ENCODE data around the gene TIAM1. TPM values are rescaled to one million over a fixed set of nuclear protein-coding genes. Genes with fewer than 3 reads are reported as not detected.

Gene TIAM1
- total RNA-seq, 1 donor from 2014 or later = 5.4 TPM

DNA sequence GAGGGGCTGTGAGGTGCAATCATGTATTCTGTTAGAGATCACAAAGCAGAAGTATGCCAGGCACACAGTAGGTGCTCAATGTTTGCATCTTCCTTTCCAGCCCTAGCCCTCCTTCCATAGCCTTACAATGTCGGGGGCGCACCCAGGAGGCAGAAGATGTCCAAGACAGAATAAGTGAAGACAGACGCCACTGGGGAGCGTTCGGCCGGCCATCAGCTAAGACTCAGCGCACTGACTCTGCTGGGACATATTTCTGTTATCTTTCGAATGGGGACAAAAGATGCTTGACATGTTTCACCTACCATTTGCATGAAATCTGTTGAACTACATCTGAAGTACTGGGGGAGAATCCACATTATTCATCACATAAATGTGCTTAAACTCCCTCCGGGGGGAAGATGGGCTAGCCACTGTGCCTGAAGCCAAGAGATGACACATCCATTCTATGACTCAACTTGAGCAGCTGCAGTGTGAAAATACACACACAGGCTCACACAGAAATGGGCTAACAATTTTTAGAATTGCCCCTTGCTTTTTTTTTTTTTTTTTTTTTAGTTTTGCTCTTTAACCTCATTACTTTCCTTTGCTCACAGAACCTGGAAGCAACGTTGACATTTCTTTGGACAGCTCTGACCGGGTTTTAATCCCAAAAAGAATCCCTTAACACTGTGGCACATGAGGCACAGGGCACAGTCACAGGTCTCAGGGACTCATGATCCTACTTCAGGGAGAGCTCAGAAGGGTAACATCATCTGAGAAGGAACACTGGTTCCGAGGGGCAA, 7.9 kb downstream of the TIAM1 start:
- no peak for DNase-seq (ENCODE audit: extremely low read depth, low read depth, low spot score)

DNA sequence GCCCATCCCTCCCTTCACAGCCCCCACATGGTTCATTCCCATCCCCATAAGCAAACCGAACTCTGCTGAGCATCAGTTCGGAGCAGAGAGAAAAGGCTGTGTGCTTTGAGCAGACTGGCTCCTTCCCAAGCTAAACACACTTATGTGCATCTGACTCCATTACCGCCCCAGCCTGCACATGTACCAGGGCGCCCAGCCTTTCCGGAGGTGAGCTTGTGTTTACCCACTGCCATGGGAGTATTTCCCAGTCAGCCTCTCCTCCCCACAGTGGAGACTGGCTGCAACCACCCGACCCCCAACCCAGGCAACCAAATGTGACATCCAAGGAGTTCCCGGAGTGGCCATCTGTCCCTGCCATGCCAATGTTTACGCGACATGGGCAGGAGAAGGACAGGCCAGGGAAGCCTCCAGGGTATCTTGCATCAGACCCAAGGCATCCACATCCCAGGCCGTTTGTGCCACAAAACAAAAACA, 9.4 kb downstream of the TIAM1 start:
- DNase-seq (ENCODE audit: extremely low read depth, low read depth, low spot score) = no peak

DNA sequence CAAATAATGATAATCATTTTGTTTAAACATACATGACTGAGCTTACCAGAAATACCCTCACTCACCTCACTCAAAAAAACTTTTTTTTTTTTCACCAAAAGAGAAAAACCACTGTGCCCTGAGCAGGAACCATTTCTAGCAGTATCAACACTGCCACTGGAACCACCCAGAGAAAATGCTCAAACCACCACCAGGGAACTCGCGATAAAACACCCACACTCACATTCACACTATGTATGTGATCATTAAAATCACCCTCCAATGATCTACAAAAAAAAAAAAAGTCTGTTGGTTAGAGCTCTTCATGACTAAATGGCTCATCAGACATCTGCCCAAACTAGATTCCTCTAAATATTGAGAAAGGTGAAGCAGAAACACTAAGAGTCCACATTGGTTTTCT, 11.5 kb downstream of the TIAM1 start:
- no peak for DNase-seq (ENCODE audit: extremely low read depth, low read depth, low spot score)

DNA sequence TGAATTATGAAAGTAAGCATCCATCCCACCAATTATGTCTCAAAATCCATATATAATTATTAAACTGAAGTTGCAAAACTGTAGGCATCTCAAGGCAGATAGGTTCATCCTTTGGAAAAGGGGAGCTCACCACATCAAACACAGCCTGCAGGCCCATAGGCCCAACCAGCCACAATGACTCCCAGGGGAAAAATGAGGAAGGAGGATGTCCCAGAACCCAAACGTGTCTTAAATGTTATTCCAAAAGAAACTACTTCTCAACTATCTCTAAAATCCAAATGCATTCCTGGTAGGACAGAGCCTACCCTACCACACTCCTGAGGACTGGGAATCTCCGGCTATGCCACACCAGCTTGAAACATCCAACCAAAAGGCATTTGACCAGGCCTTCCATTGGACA, 12.8 kb downstream of the TIAM1 start:
- no peak for DNase-seq (ENCODE audit: extremely low read depth, low read depth, low spot score)

DNA sequence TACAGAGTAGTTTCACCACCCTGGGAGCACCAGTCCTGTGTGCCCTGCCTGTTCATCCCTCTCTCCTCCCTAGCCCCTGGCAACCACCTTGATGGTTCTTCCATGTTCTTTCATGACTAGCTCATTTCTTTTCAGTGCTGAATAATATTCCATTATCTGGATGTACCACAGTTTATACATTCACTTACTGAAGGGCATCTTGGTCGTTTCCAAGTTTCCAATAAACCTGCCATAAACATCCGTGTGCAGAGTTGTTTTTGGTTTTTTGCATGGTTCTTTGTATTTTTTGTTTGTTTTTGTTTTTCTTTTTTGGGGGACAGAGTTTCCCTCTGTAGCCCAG, 13.9 kb downstream of the TIAM1 start:
- no peak for DNase-seq (ENCODE audit: extremely low read depth, low read depth, low spot score)

DNA sequence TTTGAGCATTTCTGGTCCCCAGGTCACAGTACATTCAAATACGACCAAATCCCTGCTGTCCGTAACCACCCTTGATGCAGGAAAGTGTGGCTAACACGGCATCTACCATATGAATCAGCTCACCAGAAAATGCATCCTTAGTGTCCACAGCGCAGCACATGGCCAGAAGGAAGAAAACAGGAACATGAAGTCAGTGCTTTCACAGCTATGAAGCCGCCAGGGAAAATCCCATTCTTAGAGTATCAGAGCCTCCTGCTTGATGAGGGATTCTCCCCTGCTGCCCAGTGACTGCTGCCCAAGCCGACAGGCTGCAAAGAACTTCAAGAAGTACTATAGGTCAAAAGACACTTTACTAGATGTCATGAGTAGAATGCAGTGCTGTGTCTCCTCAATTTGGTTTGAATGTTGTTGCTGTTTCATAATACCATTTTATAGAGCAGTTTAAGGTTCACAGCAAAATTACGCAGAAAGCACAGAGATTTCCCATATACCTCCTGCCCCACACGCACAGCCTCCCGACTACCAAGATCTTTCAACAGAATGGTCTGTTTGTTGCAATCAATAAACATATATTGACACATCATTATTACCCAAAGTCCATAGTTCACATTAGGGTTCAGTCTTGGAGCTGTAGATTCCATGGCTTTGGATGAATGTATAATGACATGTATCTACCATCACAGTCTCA, 14.5 kb downstream of the TIAM1 start:
- no peak for DNase-seq (ENCODE audit: extremely low read depth, low read depth, low spot score)

DNA sequence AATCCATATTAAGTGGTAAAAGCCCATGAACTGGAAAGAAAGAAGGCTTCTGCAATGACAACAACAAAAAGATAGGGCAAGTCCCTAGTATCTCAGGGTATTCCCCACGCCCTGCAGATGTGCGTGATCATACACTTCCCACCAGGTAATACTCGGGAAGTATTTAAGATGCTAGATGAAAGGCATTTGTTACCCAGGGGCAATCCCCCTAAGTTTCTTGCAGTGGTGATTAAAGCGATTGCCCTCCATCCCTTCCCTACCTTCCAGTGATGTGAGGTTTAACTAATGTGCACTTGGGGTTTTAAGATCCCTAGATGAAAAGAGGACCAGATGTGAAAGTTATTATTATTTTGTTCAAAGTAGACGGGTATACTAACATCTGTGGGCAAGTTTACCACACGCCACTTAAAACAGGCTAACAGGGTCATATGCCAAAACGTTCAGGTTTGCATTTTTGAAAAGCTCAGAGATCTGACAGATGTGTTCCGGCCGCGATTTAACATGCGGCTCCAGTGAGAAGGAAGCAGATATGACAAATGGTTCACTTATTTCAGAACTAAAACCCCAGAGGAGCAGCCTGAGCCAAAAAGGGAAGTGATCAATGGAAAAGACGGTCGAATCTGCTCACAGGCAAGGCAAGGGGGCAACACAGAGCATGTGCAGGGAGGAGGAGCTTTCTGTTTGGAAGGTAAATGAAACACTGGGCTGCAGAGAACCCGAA, 17.4 kb downstream of the TIAM1 start:
- DNase-seq (ENCODE audit: extremely low read depth, low read depth, low spot score) = no peak

DNA sequence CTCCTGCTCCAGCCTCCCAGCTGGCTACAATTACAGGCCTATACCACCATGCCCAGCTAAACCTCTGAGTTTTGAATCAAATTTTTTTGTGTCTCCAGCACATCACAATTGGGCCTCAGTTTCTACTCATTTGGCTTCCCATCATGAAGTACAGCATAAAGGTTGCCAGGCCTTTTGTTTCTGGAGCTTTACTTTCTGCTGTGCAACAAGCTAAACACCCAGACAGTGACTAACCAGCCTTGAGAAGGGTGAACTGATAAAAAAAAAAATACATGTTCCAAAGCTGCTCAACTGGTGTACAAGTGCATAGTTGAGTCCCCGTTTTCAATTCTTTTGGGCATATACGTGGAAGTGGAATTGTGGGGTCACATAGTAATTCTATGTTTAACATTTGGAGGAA, 25.1 kb downstream of the TIAM1 start:
- no peak for DNase-seq (ENCODE audit: extremely low read depth, low read depth, low spot score)

DNA sequence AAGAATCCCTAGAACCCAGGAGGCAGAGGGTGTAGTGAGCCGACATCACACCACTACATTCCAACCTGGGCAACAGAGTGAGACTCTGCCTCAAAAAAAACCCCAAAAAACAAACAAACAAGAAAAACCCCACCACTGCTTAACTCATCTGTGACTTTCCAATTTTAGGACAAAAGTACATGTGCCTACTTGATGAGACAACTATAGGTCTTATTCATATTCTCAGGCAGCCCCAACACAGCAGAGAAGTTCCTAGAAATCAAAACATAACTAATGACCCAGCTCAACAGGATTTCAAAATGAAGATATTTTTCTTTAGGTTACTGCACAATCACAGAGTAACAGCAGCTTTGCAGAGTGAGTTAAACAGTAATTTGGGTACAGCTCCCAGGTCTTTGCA, 26.4 kb downstream of the TIAM1 start:
- DNase-seq (ENCODE audit: extremely low read depth, low read depth, low spot score) = no peak

DNA sequence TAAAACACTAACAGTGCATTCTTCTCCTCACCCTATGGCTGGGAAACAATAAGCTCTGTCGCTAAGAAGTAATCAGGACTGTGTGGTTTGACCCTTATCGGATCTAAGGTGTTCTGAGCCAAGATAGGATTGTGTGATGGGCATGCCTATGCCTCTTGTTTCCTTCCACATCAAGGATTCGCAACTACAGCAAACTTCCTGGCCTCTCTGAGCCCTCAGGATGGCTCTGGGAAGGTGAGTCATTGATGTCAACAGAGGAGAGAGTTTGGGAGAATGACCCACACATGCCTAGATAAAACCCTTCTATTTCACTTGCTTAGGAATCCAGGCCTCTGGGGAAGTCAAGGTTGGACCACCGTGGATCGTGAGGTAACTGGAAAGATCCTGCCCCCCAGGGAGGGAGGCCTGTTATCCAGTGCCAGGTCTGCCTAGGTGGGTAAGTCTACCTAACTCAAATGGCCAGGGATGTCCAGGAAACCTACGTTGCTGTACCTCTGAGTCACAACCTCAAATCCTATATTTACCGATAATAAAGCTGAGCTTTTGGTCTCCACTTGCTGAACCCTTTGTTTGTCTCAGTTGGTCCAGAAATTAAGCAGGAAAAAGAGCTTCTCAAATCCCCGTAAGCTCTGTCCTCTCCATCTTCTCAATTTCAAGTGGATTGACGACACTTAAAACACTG, 27.4 kb downstream of the TIAM1 start:
- no peak for DNase-seq (ENCODE audit: extremely low read depth, low read depth, low spot score)

DNA sequence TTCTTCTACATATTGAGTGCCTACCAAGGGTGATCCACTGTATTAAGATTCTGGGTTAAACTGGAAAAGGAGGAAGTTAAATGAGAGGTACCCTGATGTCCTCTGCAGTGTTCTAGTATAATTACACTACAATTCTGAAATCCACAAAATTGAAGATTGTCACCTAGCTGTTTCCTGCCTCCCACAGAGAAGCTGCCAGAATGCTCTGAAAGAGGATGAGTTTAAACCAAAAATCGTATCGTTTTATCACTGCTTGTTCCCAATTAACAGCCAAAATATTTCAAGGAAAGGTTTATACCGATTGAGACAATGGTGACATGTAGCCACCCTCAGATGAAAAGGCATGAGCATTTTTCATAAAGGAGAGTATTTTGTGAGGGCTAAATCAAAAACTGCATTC, 28.0 kb downstream of the TIAM1 start:
- DNase-seq (ENCODE audit: extremely low read depth, low read depth, low spot score) = no peak

DNA sequence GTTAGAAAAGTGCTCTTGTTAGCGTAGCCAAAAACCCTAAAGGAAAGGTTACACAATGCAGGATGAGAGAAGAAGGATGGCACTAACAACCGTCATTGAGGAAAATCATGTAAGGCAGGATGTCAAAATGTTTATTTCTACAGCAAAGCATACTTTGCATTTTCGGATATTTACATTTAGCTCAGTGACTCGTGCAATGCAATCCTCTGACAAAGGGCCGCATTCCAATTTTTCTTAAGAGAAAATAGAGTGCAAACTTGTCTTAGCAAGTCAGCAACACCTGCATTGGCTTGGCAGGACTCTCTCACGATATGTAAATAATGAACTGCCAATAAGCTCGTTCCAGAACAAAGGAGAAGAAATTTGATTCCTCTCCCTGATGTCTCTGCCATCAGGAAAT, 33.3 kb downstream of the TIAM1 start:
- no peak for DNase-seq (ENCODE audit: extremely low read depth, low read depth, low spot score)

DNA sequence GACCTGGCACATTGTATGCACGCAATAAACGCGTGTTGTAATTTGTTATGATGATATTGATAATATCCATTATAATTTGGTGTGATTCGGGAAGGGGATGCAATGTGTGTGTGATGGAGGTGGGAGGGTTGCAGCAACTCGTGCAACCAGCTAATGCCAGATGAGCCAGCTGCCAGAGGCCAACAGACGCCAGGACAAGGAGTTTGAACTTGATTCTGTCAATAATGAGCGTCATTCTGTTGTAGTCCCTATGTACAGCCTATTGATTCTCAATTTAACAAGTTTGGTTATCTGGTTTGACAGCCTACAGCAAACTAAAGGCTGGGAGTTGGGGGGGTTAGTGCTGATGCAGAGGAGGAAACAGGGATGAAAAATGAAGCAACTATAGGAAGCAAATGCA, 35.5 kb downstream of the TIAM1 start:
- DNase-seq (ENCODE audit: extremely low read depth, low read depth, low spot score) = no peak

DNA sequence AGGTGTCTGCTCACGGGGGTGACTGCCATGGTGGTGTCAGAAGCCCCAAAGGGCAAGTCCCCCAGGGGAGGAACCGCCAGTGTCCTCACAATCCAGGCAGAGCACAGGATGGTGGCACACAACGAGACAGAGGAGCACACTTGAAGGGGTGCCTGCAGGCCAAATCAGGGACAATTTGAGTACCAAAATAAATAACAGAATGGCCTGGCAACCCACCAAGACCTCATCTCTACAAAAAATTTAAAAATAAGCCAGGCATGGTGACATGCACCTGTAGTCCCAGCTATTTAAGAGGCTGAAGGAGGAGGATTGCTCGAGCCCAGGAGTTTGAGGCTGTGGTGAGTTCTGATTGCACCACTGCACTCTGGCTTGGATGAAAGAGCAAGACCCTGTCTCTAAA, 38.2 kb downstream of the TIAM1 start:
- DNase-seq (ENCODE audit: extremely low read depth, low read depth, low spot score) = no peak

DNA sequence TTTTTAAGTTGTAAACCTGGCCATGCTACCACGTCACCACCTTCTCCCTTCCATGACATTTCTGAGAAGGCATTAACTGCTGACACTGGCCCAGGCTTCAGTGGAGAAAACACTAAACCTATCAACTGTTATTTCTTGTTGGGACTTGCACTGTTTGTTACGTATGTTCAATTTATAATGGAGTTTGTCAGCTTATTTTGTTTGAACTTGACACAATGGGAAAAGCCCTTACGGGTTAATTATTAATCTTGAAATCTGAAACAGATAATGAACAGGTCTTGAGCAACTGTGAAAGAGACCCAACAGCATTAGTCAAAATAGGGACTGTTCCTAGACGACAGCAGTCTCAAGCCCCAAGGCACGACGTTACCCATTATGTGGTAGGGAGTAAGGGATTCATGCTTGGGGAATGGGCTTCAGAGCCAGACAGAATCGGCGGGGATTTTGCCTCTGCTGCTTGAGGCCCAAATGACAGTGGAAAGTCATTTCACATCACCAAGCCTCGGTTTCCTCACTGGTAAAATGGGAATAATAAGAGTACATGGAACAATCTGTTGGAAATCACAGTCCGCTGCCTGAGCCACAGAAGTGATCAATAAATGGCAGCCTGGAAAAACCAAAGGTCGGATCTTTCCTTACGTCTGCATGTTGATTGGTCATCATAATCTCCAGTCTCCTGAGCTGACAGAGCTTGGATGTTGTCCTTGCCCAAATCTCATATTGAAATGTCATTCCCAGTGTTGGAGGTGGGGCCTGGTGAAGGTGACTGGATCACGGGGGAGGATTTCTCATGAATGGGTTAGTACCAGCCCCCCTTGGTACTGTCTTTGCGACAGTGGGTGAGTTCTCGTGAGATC, 44.5 kb downstream of the TIAM1 start:
- no peak for DNase-seq (ENCODE audit: extremely low read depth, low read depth, low spot score)

DNA sequence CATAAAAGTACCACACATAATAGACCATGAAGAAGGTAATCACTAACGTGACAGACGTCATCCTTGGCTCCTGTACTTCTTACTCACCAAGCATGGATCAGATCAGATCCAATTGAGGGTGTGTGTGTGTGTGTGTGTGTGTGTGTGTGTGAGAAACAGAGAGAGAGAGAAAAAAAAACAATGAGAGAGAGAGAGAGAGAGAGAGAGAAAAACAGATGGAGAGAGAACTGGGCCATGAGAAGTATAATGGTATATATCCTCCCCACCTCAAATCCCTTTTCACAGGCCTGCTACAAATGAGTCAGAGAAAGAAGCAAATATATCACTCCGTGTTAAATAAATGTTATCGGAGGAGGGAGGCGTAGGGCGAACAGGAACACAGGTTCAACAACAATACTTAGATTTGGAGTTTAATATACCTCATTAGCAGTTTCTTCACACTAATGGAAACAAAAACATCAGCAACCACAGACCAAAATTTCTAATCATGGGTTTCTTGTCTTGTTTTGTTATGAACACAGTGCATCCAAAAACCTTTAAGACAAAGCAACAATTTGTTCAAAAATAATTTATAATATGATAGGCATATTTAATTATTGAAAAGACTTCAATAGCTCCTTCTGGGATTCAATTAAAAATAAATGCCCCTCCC, 45.3 kb downstream of the TIAM1 start:
- no peak for DNase-seq (ENCODE audit: extremely low read depth, low read depth, low spot score)

DNA sequence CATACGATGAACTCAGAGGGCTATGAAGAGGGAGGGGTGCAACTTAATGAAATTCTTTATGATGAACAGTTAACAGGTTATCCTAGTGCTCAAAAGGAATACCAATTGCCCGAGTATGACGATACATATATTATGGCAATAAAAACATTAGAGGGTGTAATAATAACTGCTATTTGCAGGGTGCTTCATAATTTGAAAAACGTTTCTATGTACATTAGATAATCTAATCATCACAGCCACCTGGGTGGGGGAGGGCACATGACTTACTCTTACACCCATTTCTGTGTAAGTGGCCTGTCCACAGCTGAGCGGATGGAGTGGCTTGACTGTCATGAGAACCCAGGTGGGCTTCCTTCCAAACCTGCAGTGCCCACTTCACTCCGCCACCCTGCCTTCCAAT, 46.3 kb downstream of the TIAM1 start:
- DNase-seq (ENCODE audit: extremely low read depth, low read depth, low spot score) = no peak

DNA sequence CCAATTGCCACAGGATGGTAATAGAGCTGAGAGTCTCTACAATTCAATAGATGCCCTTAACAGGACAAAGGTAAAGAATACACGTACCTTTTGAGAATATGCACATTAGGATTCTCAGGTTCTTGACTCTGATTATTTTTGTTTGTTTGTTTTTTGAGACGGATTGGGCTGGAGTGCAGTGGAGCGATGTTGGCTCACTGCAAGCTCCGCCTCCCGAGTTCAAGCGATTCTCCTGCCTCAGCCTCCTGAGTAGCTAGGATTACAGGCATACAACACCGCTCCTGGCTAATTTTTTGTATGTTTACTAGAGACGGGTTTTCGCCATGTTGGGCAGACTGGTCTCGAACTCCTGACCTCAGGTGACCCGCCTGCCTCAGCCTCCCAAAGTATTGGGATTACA, 48.4 kb downstream of the TIAM1 start:
- no peak for DNase-seq (ENCODE audit: extremely low read depth, low read depth, low spot score)

DNA sequence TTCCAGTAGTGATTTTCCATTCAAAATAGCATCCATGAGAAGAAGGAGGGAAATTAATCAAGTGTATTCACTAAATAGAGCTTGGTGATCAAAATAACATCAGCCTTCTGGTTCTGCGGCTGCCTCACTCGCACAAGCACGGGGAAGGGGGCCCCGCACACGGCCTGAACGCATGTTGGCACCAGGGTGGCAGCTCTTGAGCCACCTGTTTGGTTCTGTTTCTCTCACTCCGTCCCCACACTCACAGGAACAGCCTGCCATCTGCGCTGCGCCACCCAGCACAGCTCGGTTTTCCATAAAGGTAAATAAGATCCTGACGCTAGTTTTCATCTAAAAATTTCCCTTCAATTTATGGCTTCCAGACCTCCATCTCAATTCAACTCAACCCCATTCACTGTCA, 49.4 kb downstream of the TIAM1 start:
- no peak for DNase-seq (ENCODE audit: extremely low read depth, low read depth, low spot score)

DNA sequence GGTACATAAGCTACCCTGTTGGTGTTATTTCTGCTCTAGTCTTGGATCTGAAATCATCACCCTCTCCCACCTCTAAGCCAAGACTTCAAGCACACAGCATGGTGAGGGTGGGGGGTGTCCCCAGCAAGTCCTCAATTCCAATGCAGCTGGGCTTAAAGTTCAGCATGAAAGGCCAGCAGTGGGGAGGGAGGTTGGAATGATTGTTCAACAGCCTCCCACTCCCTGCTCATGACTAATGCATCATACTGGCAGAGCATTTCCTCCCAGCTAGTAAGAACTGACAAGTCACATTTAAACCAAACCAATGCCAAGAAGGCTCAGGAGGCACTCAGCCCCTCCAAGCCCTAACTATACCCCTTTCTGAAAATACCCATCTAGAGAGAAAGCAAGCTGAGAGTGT, 50.1 kb downstream of the TIAM1 start:
- DNase-seq (ENCODE audit: extremely low read depth, low read depth, low spot score) = peak; percentile 20
